ENCODE results near the gene SLC25A19.

DNA sequence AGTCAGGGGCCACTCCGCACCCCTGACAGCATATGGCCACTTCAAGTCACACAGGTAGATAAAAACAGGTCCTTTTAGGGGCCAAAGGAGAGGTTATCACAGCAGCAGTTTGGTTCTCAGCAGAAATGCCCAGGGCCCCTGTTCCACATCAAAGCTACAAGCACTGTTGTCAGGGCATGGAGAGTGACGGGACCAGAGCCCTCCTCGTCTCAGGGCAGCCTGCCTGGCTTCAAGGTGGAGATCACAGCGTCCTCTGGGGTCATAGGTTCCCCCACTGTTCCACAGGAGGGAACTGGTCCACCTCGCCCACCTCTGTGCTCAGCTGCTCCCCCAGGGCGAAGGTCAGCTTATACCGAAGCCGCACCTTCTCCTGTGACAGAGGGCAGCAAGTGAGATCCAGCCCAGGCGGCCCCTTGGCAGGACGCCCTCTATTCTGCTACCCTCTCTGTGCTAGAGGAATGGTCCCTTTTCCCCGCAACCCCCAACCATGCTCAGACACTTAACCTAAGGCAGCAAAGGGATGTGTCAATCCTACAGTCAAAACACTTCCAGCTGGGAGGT, 51.1 kb downstream of the SLC25A19 start:
- TF ChIP-seq CTCF (IDR thresholded peaks at IDR 0.05; ENCODE audit: low read depth, low read length) (no peak), EZH2phosphoT487 (IDR thresholded peaks at IDR 0.05; ENCODE audit: low read depth) (no peak)

Measured in OCI-LY3 (cell line).